Epithelial cell of proximal tubule (primary cell): Measurements from ENCODE around the gene CCDC92B. TPM values are rescaled to one million over a fixed set of nuclear protein-coding genes. Genes with fewer than 3 reads are reported as not detected.

Experiments
- DNase-seq: peaks from one replicate; pipeline ENCODE4 v3.0.0-alpha.2; 2011; ENCODE audit warnings: low read depth
- H3K4me3 ChIP-seq: 2 replicates; pipeline ENCODE4 v1.5.1; 2011; ENCODE audit warnings: low read depth, mild to moderate bottlenecking, low read length
- CTCF ChIP-seq: conservative IDR thresholded peaks from 2 replicates; pipeline ENCODE4 v1.5.1; 2012; ENCODE audit warnings: low read depth, mild to moderate bottlenecking, low read length
- total RNA-seq: library from RNA; depleted of rRNA; stranded (reverse); fragments of >200 nt; gene quantifications from 2 replicates; pipeline ENCODE4 v1.2.3, GENCODE V29; 2015

Gene CCDC92B
- total RNA-seq, 1 donor from 2014 or later, result 0.06 TPM

- no peak overlapping the region for H3K4me3 ChIP-seq
- TF ChIP-seq CTCF, result peak; percentile 23
- DNase-seq, result no peak
Measured at GRCh38 chr17:2751491-2751890, 2.0 kb upstream of the CCDC92B start.

- no peak for DNase-seq
- TF ChIP-seq CTCF, result no peak
- no peak overlapping the region for H3K4me3 ChIP-seq
Measured at GRCh38 chr17:2750721-2751120, 1.3 kb upstream of the CCDC92B start.

- no peak overlapping the region for H3K4me3 ChIP-seq
- no peak for TF ChIP-seq CTCF
- no peak for DNase-seq
Measured at GRCh38 chr17:2749784-2750181, 331 bp upstream of the CCDC92B start.

GRCh38 chr17:2745317-2746037 is 4.0 kb downstream of the CCDC92B start:
- DNase-seq, result no peak
- H3K4me3 ChIP-seq, result no peak overlapping the region
- TF ChIP-seq CTCF, result no peak

GRCh38 chr17:2737693-2738092 is 11.8 kb downstream of the CCDC92B start:
- DNase-seq, result no peak
- TF ChIP-seq CTCF, result no peak
- H3K4me3 ChIP-seq, result no peak overlapping the region

GRCh38 chr17:2736956-2737355 is 12.5 kb downstream of the CCDC92B start:
- TF ChIP-seq CTCF, result no peak
- H3K4me3 ChIP-seq, result no peak overlapping the region
- no peak for DNase-seq

GRCh38 chr17:2735896-2736295 is 13.6 kb downstream of the CCDC92B start:
- H3K4me3 ChIP-seq, result no peak overlapping the region
- peak; percentile 19 for TF ChIP-seq CTCF
- DNase-seq, result no peak
